GM12892 (cell line): ENCODE measurements around the gene CCDC34.
A peak's percentile ranks its signal among the peaks of the same experiment; 100 is the strongest.

Source experiments
- DNase-seq: peaks from one replicate; pipeline ENCODE4 v3.0.0; 2011; ENCODE audit not compliant: insufficient read length
- FAIRE-seq: peaks from 2 replicates; lab custom pipeline; 2011; peaks lifted over from hg19 to GRCh38; lab: Jason Lieb, UNC
- POLR2A ChIP-seq: IDR thresholded peaks from 2 replicates; pipeline ENCODE4 v1.6.1; 2011; ENCODE audit warnings: low read depth, low read length, control low read depth
- POLR2AphosphoS5 ChIP-seq: IDR thresholded peaks from 2 replicates; pipeline ENCODE4 v1.6.1; 2011; ENCODE audit warnings: low read depth, low read length, control low read depth
- TAF1 ChIP-seq: IDR thresholded peaks from 2 replicates; pipeline ENCODE4 v1.6.1; 2011; ENCODE audit warnings: low read depth, mild to moderate bottlenecking, control low read depth, low read length, borderline replicate concordance

The CCDC34 gene

GRCh38 chr11:27390318-27391295 is 27.6 kb upstream of the CCDC34 start:
- FAIRE-seq (peak; percentile 5), DNase-seq (no peak)
- TF ChIP-seq POLR2AphosphoS5 (no peak), POLR2A (no peak)

DNA sequence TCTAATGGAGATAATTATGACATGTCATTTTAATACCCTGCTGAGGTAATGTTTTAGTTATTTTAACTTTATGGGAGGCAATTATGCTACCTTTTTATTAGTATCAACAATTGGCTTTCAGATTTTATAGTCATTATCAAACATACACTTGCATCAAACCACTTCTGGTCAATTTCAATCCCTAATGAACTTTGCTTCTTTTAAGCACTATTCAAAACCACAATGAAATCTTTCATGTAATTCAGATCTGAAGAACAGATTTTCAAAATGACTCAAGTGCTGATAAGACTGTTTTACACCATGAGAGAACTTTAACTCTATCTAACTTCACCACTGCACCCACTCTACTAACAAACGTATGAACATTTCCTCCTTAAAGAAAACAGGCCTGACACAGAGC is 25.9 kb upstream of the CCDC34 start:
- no peak for TF ChIP-seq POLR2AphosphoS5
- no peak for TF ChIP-seq POLR2A
- no peak for TF ChIP-seq TAF1
- DNase-seq, result no peak
- FAIRE-seq, result peak; percentile 36

DNA sequence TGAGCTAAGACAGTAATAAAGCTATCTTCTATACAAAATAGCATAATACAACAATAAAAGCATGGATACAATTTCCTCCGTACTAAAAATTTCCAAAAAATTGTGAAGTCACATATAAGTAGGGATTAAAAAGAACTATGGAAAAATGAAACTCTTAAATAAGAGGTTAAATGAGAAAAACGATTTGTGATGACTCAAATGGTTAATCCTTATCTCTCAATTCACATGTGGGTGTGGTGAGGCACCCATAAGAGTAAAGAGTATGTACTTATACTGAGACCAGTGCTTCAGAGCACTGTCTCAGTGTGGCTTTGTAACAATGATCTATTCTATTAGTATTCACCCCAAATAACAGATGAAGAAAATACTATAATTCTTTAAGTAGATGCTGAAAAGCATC is 25.0 kb upstream of the CCDC34 start:
- TF ChIP-seq POLR2A (no peak), POLR2AphosphoS5 (no peak), TAF1 (no peak)
- FAIRE-seq, result no peak

DNA sequence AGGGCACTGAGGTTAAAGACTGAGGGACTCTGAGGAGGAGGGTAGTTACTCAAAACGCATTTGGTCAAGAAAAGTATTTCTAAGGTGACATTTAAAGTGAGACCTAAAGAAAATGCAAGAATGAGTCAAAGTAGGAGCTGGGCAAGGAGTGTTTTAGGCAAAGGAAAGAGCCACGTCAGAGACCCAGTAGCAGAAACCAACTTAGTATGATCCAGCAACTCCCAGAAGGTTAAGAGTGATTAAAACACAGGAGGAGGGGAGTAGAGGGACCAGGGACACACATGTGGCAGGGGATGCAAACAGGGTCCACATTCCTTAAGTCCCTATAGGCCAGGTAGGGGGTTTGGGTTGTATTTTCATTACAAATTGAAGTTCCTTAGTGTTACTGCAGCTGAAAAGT is 24.3 kb upstream of the CCDC34 start:
- no peak for DNase-seq
- peak; percentile 75 for FAIRE-seq
- TF ChIP-seq POLR2AphosphoS5 (no peak), POLR2A (no peak), TAF1 (no peak)

More for the DNA sequence above, 25.0 kb upstream of the CCDC34 start:
- DNase-seq, result no peak

DNA sequence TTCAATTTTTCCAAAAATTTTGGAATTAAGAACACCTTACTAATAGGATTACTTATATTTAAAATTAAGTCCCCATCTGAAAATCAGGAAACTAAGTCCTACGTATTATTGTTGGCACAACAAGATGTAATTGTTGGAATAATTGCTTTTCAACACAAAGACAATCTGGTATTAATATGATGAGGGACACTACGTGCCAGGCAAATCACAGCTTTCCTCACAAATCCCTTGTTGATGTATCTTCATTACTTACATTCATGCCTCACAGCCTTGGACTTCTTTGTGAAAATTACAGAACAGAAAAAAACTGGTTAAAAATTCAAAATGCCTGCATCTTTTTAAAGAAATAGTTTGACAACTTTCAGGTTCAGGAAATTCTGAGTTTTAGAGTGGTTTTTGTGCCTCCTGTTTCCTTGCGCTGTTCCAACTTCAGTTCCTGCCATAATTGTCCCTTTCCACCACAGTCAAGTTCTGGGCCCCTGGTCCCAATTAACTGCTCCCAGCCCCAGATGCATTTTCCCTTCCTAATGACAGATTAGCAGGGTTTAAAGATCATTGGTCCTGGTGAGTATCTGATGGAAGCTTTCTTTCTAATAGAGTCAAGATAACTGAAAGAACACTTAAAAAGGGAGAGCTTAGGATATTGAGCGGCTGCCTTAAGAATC is 23.3 kb upstream of the CCDC34 start:
- FAIRE-seq (no peak), DNase-seq (no peak)
- TF ChIP-seq TAF1 (no peak), POLR2A (no peak), POLR2AphosphoS5 (no peak)

DNA sequence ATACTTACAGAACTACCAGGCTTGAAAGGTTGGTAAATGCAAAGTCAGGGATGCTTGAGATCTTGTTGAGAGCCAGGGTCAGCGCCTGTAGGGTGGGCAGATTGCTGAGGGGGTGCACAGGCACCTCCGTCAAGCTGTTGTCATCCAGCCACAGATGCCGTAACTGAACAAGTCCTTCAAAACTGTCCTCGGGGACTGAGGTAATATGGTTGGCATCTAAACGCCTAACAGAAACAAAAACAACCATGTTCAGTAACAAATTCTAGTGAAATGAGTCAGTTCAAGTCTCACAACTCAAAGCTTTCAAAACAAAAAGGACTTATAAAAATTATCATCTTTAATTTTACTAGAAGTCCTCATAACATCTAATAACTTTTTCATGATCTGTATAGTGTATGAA is 22.2 kb upstream of the CCDC34 start:
- DNase-seq (no peak), FAIRE-seq (peak; percentile 84)
- TF ChIP-seq POLR2A, result no peak
- no peak for TF ChIP-seq POLR2AphosphoS5
- no peak for TF ChIP-seq TAF1

DNA sequence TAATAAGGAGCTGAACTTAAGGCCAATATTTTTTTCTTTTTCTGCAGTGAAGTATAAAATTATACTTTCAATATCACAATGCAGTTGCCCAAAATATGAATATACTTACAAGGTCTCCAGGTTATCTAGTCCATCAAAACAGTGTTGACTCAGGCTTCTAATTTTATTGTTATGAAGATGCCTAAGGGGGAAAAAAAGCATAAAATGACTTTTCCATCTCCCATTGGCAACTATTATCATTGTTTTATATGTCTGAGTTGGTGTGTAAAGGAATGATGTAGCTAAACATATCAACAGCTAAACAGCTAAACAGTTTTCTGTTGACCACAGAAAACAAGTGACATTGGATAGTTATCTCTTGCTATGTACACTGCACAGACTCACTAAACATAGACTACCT is 21.2 kb upstream of the CCDC34 start:
- FAIRE-seq, result no peak
- no peak for DNase-seq
- TF ChIP-seq TAF1 (no peak), POLR2AphosphoS5 (no peak), POLR2A (no peak)

DNA sequence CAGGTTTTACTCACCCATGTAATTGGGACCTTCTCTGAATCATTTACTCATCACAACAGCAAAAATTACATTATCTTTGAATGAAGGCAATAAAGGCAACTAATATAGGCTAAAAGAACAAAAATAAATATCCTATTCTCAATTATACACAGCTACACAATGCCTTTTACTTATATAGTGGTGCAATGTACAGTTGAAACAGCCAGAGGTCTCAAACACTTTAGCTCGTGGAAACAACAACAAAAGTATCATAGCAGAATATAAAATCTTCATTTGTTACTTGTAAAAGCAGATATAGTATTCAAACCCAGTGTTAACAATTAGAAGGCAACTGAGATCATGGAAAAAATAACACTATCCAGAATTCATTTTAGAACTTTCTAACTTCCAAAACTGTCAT is 20.6 kb upstream of the CCDC34 start:
- DNase-seq (no peak), FAIRE-seq (no peak)

GRCh38 chr11:27381238-27381666 is 18.2 kb upstream of the CCDC34 start:
- no peak for FAIRE-seq
- DNase-seq, result no peak
- no peak for TF ChIP-seq TAF1
- TF ChIP-seq POLR2AphosphoS5, result no peak
- no peak for TF ChIP-seq POLR2A

More for the DNA sequence above, 20.6 kb upstream of the CCDC34 start:
- TF ChIP-seq POLR2A, result no peak
- no peak for TF ChIP-seq POLR2AphosphoS5
- no peak for TF ChIP-seq TAF1

- FAIRE-seq, result no peak
- TF ChIP-seq POLR2AphosphoS5, result no peak
- DNase-seq, result no peak
These were observed 17.8 kb upstream of the CCDC34 start for GRCh38 chr11:27380771-27381170.

DNA sequence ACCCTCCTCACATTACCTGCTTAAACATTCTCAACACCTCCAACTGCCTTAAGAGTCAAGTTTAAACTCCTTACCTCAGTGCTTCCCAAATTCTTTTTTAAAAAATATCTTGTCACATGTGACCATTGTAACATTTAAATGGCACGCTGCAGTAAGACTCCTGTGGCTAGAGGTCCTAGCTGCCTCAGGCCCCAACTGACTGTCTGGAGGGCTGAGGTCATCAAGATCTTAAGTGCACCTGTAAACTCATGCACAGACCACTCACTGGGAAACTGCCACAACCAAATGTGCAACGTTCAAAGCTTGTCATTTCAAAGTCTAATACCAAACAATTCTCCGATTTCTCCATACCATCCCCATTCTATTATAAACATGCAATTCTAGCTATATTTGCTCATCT is 16.4 kb upstream of the CCDC34 start:
- FAIRE-seq, result no peak
- no peak for DNase-seq
- TF ChIP-seq TAF1, result no peak
- no peak for TF ChIP-seq POLR2A
- TF ChIP-seq POLR2AphosphoS5, result no peak

DNA sequence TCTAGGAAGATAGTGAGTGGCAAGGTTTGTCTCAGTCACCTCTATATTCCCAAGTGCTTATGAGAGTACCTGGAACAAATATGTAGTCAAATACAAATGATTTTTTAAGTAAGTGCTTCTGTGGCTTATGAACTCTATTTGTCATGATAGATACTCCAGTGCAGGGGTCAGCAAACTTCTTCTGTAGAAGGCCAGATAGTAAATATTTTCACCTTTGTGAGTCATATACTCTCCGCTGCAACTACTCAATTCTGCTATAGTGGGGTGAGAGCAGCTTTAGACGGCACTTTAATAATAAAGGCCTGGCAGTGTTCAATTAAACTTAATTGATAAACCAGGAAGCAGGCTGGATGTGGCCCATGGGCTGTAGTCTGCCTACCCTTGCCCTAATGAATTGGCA is 12.4 kb upstream of the CCDC34 start:
- FAIRE-seq, result no peak
- DNase-seq, result no peak

More for the DNA sequence above, 12.4 kb upstream of the CCDC34 start:
- no peak for TF ChIP-seq POLR2AphosphoS5
- TF ChIP-seq POLR2A, result no peak
- TF ChIP-seq TAF1, result no peak
